Prostate gland (tissue), 2 donors: Measurements from ENCODE around the gene TIAM2. TPM values are rescaled to one million over a fixed set of nuclear protein-coding genes. Genes with fewer than 3 reads are reported as not detected.

Experiments used
- DNase-seq: peaks from one replicate; pipeline ENCODE4 v3.0.0-alpha.2; 2019; ENCODE audit warnings: low spot score
- H3K27ac ChIP-seq, 2 donors: fragments of 200-600 bp; sonication (generic); 2 replicates each; pipeline ENCODE4 v1.5.1; 2017 to 2019
- H3K27me3 ChIP-seq: fragments of 200-600 bp; sonication (generic); replicated peaks from 2 replicates; pipeline ENCODE4 v1.5.1; 2019; ENCODE audit not compliant: insufficient read depth
- H3K36me3 ChIP-seq, 2 donors: fragments of 200-600 bp; sonication (generic); 1 replicate in 1 of 2; 2 replicates in 1 of 2; pipeline versions ENCODE4 v1.5.1 to v1.8.1; 2017 to 2019
- H3K4me1 ChIP-seq: fragments of 200-600 bp; sonication (generic); replicated peaks from 2 replicates; pipeline ENCODE4 v1.5.1; 2019
- H3K4me3 ChIP-seq, 2 donors: fragments of 200-600 bp; sonication (generic); 2 replicates each; pipeline ENCODE4 v1.5.1; 2017 to 2019
- H3K9me3 ChIP-seq: fragments of 200-600 bp; sonication (generic); 2 replicates; pipeline ENCODE4 v1.5.1; 2017
- POLR2A ChIP-seq: fragments of 450-650 bp; IDR thresholded peaks from one replicate; pipeline ENCODE4 v1.6.1; 2016; ENCODE audit warnings: antibody characterized with exemption, mild to moderate bottlenecking
- POLR2AphosphoS5 ChIP-seq: sonication (generic); formaldehyde crosslinking; IDR thresholded peaks from one replicate; pipeline ENCODE4 v1.6.1; 2017; ENCODE audit warnings: antibody characterized with exemption
- WGBS: methylation state at CpG from one replicate; pipeline ENCODE4 v1.1.5; 2018; 5-methylcytosine and 5-hydroxymethylcytosine counted together
- intact Hi-C: fragments of 100-400 bp; cut with DNase I; formaldehyde crosslinking; loops from one replicate; pipeline ENCODE4 v1.14.2; 2022
- total RNA-seq, 2 donors: library from RNA; depleted of rRNA; stranded (reverse); fragments of >200 nt; gene quantifications; one replicate each; pipeline ENCODE4 v1.1.0, GENCODE V29; 2016
- TF ChIP-seq, protein P1 (sequence below), 4 experiments: fragments of 200-600 bp in 2 of 4; fragments of 450-650 bp in 2 of 4; sonication (generic) in 2 of 4; IDR thresholded peaks; 1 replicate in 3 of 4; 2 replicates in 1 of 4; pipeline ENCODE4 v1.5.1; 2016 to 2019; ENCODE audit warnings: antibody characterized with exemption in 4 of 4, mild to moderate bottlenecking in 2 of 4, moderate library complexity in 2 of 4

The TIAM2 gene
- total RNA-seq, 2 donors from 2014 or later = 13.1 to 21.6 TPM

DNA sequence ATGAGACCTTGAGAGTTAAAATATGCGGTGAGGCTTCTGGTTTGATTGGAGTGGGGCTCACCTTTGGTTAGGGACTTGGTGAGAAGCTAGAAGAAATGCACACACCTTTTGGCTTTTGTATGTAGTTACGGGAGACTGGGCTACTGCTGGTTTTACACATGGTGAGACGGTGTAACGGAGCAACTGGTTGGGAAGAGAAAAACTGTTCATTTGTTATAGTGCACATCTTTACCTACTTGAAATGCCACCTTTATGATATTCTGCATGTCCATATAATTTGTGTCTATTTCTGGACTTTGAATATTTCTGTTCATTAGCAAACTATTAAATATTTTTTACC, 31.6 kb downstream of the TIAM2 start:
- H3K9me3 ChIP-seq = no peaks in the 10 kb centered on the region

DNA sequence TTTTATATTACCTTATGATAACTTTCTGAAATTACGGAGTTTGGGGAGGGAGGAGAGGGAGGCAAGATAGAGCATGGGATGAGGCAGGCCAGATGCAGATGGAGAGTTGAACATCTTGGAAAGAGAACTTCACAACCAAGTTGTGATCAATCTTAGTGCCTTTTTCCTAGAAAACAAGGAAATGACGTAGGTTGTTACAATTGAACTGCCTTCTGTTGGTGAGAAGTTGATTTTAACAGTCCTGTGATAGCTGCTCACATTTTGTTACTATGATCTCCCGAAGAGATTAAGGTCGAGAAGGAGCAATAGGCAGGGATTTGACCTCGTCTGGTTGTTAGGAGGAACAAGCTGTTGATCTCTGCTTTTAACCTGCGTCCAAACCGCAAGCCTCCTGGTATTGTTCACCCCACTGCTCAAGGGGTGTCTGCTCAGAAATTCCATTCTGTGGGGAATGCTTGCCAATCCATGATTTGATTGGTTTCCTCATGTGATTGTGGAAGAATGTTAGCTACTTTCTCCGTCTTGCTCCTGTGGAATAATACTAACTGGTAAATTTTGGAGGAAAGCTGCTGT, 35.1 kb downstream of the TIAM2 start:
- 70% methylated on average over 8 of the region's 8 CpGs for WGBS
- H3K27me3 ChIP-seq = no peaks in the 10 kb centered on the region
- H3K4me3 ChIP-seq = no peak overlapping the region
- no peak overlapping the region for H3K27ac ChIP-seq
- intact Hi-C loops = no loop called here
- H3K9me3 ChIP-seq = no peaks in the 10 kb centered on the region
- no peaks in the 10 kb centered on the region for H3K36me3 ChIP-seq
- no peak for DNase-seq
- TF ChIP-seq, protein P1, sequence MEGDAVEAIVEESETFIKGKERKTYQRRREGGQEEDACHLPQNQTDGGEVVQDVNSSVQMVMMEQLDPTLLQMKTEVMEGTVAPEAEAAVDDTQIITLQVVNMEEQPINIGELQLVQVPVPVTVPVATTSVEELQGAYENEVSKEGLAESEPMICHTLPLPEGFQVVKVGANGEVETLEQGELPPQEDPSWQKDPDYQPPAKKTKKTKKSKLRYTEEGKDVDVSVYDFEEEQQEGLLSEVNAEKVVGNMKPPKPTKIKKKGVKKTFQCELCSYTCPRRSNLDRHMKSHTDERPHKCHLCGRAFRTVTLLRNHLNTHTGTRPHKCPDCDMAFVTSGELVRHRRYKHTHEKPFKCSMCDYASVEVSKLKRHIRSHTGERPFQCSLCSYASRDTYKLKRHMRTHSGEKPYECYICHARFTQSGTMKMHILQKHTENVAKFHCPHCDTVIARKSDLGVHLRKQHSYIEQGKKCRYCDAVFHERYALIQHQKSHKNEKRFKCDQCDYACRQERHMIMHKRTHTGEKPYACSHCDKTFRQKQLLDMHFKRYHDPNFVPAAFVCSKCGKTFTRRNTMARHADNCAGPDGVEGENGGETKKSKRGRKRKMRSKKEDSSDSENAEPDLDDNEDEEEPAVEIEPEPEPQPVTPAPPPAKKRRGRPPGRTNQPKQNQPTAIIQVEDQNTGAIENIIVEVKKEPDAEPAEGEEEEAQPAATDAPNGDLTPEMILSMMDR (IDR thresholded peaks at IDR 0.05) = no peak
- no peak for TF ChIP-seq POLR2AphosphoS5
- no peak for TF ChIP-seq POLR2A
- no peaks in the 10 kb centered on the region for H3K4me1 ChIP-seq

More for the DNA sequence above, 31.6 kb downstream of the TIAM2 start:
- H3K27me3 ChIP-seq = no peaks in the 10 kb centered on the region
- H3K4me3 ChIP-seq = no peak overlapping the region
- no peaks in the 10 kb centered on the region for H3K36me3 ChIP-seq
- H3K4me1 ChIP-seq = no peaks in the 10 kb centered on the region
- no peak overlapping the region for H3K27ac ChIP-seq
- 81% methylated on average over 4 of the region's 4 CpGs for WGBS
- TF ChIP-seq, protein P1 (IDR thresholded peaks at IDR 0.05) = no peak
- no peak for TF ChIP-seq POLR2A
- no peak for TF ChIP-seq POLR2AphosphoS5
- intact Hi-C loops = no loop called here
- no peak for DNase-seq

DNA sequence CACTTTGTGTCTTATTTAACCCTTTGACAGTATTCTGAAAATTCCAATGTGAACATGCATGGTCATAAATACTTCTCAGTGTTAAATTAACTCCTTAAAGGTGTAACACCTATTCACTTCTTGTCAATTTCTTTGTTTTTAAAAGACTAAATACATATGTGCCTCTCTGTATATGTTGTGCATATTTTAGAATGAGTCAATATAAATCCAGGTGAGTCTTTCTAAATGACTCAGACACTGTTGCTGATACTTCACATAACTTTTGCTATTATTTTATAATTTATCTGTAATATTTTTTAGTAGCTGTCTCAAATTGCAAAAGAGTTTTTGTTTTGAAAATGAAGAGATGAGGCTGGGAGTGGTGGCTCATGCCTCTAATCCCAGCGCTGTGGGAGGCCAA, 36.0 kb downstream of the TIAM2 start:
- H3K4me1 ChIP-seq = no peaks in the 10 kb centered on the region
- intact Hi-C loops = no loop called here
- TF ChIP-seq POLR2A (no peak), POLR2AphosphoS5 (no peak)
- TF ChIP-seq, protein P1 (IDR thresholded peaks at IDR 0.05) = no peak
- no peak overlapping the region for H3K4me3 ChIP-seq
- H3K27ac ChIP-seq = no peak overlapping the region
- no peak for DNase-seq
- H3K36me3 ChIP-seq = no peaks in the 10 kb centered on the region
- 94% methylated on average over 1 of the region's 1 CpG for WGBS
- H3K27me3 ChIP-seq = no peaks in the 10 kb centered on the region
- no peaks in the 10 kb centered on the region for H3K9me3 ChIP-seq

DNA sequence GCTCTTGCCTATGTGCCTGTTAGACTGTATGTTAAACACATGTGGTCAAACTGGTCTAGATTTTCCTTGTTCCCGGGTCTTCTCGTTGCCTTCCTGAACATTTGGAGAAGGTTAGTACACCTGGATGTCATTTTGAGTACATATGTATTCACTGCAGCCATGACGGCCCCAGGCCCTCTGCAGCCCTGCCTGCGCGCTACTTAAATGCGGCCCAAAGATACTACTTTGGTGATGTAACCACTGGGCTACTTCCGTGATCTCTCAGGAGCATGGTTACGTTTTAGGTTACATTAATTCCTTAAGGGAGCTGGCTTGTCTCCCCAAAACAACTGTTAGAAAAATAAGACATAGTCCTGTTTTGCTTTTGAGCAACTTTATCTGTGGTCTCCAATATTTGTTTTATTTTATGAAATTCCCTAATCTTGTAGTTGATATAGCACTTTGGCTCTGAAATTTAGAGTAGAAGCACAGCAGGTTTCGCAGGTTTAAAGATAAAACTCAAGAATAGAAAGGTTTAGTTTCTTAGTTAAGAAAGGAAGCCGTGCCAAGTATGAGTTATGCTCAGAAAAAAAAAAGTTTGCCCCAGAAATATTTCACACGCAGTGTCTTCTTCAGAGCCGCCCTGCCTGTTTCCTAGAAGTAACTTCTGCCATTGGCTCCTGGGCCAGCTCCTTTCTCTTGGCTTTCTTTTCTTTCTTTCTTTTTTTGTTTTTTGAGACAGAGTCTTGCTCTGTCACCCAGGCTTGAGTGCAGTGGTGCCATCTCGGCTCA, 38.1 kb downstream of the TIAM2 start:
- no peaks in the 10 kb centered on the region for H3K4me1 ChIP-seq
- TF ChIP-seq, protein P1 (IDR thresholded peaks at IDR 0.05) = no peak
- TF ChIP-seq POLR2AphosphoS5 (no peak), POLR2A (no peak)
- no peak overlapping the region for H3K27ac ChIP-seq
- H3K9me3 ChIP-seq = no peaks in the 10 kb centered on the region
- H3K4me3 ChIP-seq = no peak overlapping the region
- intact Hi-C loops = no loop called here
- no peaks in the 10 kb centered on the region for H3K36me3 ChIP-seq
- DNase-seq = no peak
- H3K27me3 ChIP-seq = no peaks in the 10 kb centered on the region
- WGBS = 53% methylated on average over 13 of the region's 13 CpGs

DNA sequence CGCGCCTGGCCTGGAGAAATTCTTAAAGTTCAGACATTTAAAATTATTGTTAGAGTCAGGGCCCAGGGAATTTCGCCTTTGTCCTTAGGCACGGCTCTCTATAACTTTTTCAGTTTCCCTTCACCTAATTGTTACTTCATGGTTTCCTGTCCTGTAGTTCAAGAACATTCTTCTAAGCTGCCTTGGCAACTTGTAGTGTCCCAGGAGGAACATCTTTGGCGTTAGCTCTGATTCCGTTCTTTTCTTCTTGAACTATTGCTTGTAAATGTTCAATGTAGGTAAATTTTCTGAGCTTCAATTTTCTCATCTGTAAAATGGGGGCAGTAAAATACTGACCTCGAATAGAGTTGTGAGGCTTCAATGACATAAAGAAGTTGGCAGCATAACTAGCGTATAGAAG, 41.8 kb downstream of the TIAM2 start:
- no peak for DNase-seq
- H3K36me3 ChIP-seq = no peaks in the 10 kb centered on the region
- H3K27ac ChIP-seq = no peak overlapping the region
- 84% methylated on average over 8 of the region's 8 CpGs for WGBS
- no peak overlapping the region for H3K4me3 ChIP-seq
- no peaks in the 10 kb centered on the region for H3K4me1 ChIP-seq
- intact Hi-C loops = no loop called here
- no peaks in the 10 kb centered on the region for H3K27me3 ChIP-seq
- no peaks in the 10 kb centered on the region for H3K9me3 ChIP-seq
- TF ChIP-seq, protein P1 (IDR thresholded peaks at IDR 0.05) = no peak
- TF ChIP-seq POLR2A (no peak), POLR2AphosphoS5 (no peak)
